ENCODE data around the gene FSHR. TPM values are rescaled to one million over a fixed set of nuclear protein-coding genes. Genes with fewer than 3 reads are reported as not detected.

Gene FSHR
- polyA plus RNA-seq, 1 donor, result not detected

GRCh38 chr2:49111456-49111855 lies 42.9 kb downstream of the FSHR start:
- DNase-seq, result no peak

DNA sequence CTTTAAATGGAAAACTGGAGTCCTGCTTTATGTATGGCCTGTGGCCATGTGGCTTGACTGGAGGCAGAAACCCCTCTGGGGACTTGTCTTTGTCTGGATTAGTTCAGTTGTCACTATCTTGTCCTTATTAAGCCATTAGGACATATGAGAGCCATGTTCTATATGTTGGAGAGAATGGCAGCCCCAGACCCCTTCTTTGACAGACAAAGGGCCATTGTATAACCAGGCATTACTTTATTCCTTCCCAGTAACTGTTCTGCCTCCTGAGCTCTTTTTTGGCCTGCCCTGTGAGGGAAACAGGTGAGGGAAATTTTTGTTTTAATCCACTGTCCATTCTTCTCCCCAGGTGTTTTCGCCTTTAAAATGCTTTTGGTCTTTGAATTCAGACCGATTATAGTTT lies 43.3 kb downstream of the FSHR start:
- DNase-seq, result no peak

GRCh38 chr2:49110571-49110970 lies 43.7 kb downstream of the FSHR start:
- DNase-seq, result no peak

GRCh38 chr2:49108851-49109250 lies 45.5 kb downstream of the FSHR start:
- no peak for DNase-seq

- no peak for DNase-seq
These were observed 45.9 kb downstream of the FSHR start for GRCh38 chr2:49108436-49108835.

GRCh38 chr2:49105506-49105905 lies 48.8 kb downstream of the FSHR start:
- no peak for DNase-seq

- DNase-seq, result no peak
These were observed 52.2 kb downstream of the FSHR start for GRCh38 chr2:49102146-49102545.

DNA sequence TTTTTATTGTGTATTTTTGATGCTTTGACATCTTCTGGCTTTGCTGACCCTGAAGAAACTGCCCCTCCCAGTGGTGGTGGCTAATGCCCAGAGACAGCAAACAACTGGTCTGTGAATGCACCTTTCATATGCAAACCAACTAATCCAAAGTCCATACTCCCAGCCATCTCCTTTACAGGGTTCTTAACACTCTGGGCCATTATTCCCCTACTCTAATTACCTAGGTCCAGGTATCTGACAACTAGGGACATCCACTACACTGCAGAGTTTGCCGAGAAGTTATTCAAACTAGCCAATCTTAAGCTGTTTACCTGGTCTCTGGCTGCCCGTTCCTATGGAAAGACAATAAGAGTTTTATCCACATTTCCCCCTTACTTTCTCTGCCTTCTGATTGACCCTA lies 73.6 kb downstream of the FSHR start:
- DNase-seq, result no peak

GRCh38 chr2:49070716-49071115 lies 83.6 kb downstream of the FSHR start:
- no peak for DNase-seq

GRCh38 chr2:49069829-49070228 lies 84.5 kb downstream of the FSHR start:
- DNase-seq, result no peak

DNA sequence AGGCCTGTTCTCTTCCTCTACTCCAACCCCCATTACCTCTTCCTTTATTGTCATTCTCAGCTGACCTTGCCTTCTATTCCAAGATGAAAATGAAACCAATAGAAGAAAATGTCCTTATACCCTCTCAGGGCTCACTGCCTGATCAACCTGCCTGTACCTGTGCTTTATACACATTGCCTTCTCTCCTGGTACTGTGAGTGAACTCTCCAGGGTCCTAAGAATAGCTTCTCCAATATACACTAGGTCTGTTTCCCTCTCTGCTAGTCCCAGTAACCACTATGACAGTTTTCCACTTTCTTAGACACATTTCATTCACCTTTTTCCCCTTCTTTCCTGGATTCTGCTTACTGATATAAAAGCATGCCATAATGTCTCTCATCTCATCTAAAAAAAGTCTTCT lies 85.7 kb downstream of the FSHR start:
- no peak for DNase-seq

DNA sequence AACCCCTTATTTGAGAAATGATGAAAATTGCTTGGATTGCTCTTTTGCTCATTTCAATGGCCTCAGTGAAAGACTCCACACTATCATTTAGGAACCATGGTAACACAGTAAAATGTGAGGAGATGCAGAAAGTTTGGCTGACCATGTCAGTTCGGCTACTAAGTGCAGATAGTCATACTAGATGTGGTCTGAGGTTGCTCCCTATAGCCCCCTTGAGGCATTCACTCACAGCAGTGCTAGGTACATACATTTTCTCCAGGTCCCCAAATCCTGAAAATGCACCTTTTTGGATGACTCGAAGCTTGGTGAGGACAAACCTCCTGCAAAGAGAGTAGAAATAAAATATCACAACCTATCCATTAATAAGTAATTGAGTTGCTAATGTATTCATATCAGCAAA lies 86.3 kb downstream of the FSHR start:
- no peak for DNase-seq

DNA sequence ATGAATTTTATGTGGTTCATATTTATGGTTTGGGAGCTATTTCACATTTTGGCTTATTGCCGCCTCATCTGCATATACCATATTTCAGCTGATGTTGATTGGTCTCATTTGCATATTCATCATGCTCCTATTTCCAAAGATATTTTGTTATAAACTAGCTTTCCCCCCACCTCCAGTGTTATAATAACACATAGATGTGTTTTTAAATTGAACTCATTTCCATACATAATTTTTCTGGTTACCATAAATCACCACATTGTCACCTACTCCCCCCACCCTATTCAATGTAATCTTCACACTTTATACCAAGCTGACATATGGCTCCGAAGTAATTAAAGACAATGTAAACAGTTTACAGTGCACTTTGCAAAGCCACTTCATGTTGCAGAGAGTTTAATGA lies 101.2 kb downstream of the FSHR start:
- no peak for DNase-seq

GRCh38 chr2:49050265-49050664 lies 104.0 kb downstream of the FSHR start:
- no peak for DNase-seq

DNA sequence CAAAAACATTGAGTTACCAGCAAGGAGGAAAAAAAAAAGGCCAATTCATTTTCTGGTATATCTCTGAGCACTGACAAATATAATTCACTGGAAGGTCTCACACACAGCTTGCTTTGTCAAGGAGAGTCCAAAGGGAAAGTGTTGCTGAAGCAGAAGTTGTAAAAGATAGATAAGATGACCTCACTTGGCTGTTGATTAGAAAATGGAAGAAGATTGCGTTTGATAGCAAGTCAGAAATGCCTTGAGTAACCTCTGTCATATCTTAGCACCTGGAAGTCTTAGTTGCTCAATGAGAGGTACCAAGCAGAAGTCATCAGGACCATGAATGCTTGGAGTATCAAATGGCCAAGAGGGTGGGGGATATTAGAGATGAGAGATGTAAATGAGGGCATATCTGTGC lies 105.2 kb downstream of the FSHR start:
- no peak for DNase-seq

GRCh38 chr2:49045083-49045482 lies 109.2 kb downstream of the FSHR start:
- no peak for DNase-seq

DNA sequence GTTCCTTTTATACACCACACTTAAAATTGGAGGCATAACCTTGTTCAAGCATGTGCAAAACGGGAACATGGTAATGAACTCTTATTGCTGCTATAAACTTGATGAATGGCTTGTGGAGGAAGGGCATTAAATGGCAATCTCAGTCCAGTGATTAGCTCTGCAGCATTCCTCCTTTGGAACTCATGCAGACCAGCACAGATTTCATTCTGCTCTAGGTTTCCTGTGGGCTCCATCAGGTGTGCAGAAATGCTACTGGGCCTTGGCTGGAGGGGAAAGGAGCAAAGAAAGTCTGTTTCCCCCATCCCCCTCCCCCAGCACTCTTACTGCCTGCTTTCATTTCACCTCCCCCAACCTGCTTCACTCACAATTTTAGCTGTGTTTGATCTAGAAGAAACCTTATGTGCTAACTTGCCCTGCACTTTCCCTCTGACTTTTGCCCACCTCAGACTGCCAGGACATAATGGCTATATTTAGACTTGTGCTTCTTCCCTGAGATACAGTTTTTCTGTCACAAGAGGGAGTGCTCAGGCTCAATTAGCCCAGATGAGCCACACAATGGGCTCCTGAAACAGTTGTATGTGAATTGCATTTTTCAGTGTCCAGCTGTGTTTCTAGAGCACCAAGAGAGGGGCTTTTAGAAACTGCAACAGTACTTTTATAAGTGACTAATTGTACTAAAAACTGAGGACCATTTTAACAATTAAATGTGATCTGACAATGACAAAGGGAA lies 109.8 kb downstream of the FSHR start:
- DNase-seq, result peak; percentile 67

- DNase-seq, result no peak
These were observed 110.8 kb downstream of the FSHR start for GRCh38 chr2:49043405-49043982.

DNA sequence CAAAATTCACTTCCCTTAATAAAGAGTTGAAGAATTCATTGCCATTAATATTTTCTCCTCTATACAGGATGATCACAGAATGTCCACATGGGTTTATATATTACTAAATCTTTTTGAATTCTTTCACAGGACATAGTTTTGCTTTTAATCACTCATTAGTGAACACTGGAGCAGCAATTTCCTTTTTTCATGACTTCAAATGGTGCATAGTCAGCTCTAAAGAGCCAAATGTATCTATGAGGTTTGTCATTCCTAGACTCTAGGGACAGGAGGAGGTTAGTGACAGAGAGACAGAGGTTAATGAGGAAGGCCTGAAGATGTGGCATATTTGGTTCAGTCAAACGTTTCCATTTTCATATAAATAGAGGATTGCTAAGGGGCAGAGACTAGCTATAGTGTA lies 111.8 kb downstream of the FSHR start:
- no peak for DNase-seq

GRCh38 chr2:49041061-49041460 lies 113.3 kb downstream of the FSHR start:
- DNase-seq, result no peak

DNA sequence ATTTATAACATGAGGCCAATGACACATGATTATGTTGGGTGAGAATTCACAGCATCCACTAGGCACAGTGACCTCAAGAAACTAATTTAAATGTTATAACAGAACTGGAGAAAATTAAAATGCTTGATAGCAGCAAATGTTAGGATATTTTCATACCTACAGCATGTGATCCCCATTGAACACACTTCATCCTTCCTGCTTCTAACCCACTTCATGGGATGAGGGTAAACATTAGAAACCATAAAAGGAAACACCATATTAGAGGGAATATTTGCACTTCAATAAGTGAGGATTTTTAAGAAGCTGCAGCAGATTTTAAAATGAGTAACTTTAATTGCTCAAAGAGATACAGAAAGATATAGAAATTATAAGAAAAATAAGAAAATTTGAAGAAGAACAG lies 117.1 kb downstream of the FSHR start:
- DNase-seq, result no peak

DNA sequence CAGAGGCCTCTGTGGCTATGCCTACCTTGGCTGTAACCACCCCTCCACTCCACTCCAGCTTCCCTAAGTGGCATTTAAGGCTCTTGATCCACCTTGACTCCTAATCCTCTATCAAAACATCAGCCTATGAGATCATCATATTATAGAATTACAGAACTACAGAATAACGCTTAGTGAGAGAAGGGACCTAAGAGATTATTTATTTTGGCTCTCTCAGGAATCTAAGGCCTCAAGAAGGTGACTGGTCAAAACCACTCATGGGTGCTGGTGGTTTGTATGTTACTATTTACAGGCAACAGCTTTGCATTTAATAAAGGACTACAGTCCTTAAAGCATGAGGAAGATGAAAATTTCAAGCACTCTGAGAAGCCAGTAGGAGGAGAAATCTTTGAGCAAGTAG lies 118.8 kb downstream of the FSHR start:
- DNase-seq, result no peak

DNA sequence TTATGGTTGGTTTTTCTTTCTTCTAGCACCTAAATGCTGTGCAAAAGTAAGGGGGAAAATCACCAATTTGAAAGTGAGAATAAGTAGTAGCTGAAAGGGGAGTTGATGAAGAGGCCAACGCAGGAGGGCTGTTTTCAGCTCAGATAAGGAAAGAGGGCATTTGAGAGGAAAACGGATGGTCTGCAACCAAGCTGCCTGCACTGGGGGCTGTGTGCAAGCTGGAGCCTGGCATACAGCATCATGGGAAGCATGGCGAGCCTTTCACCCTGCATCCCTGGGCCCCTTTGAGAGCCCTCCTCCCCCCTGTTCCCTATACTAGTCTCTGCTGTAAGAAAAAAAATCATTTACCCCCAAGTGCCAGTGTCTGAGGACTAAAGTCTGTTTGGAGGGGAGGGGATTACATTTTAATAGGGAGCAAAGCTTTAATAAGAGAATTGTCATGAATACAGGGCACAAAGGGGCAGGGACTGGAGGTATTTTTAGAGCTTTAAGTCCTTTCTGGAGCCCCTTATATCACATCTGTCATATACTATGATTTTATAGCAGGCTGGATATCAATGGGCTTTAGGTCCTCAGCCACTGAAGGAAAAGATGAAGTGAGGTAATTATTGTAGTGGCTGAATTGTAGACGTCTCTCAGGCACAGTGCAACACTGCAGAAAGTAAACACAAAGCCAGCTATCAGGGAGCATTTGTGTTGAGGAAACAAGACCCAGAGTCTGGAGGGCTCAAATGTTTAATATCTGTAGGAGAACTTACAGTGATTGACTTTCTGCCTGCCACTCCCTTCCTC lies 120.7 kb downstream of the FSHR start:
- DNase-seq, result no peak

- no peak for DNase-seq
These were observed 121.4 kb downstream of the FSHR start for GRCh38 chr2:49032936-49033335.

Data from left kidney (tissue), 2 donors.